H9 (cell line): ENCODE results near the gene MRC2. TPM values are rescaled to one million over a fixed set of nuclear protein-coding genes. Genes with fewer than 3 reads are reported as not detected.

Experiments used
- DNase-seq: peaks from one replicate; pipeline ENCODE4 v3.0.0-alpha.2; 2017
- H2AFZ ChIP-seq: one replicate; pipeline ENCODE4 v1.6.1; 2013; ENCODE audit warnings: mild to moderate bottlenecking, low read length, control low read depth, moderate library complexity
- H2AK5ac ChIP-seq: 2 replicates; pipeline ENCODE4 v1.6.1; 2013; ENCODE audit warnings: low read length, control low read depth, mixed read lengths; ENCODE audit not compliant: insufficient read length
- H2BK120ac ChIP-seq: one replicate; pipeline ENCODE4 v1.6.1; 2013; ENCODE audit warnings: low read depth, mild to moderate bottlenecking, low read length, control low read depth, inconsistent platforms; ENCODE audit not compliant: poor library complexity, severe bottlenecking
- H2BK12ac ChIP-seq: 2 replicates; pipeline ENCODE4 v1.6.1; 2013; ENCODE audit warnings: low read length, control low read depth, mixed read lengths, low read depth; ENCODE audit not compliant: insufficient read length
- H2BK15ac ChIP-seq: 2 replicates; pipeline ENCODE4 v1.6.1; 2013; ENCODE audit warnings: low read depth, low read length, control low read depth
- H2BK20ac ChIP-seq: one replicate; pipeline ENCODE4 v1.6.1; 2013; ENCODE audit warnings: low read depth, mild to moderate bottlenecking, low read length, control low read depth, inconsistent platforms; ENCODE audit not compliant: poor library complexity, severe bottlenecking
- H2BK5ac ChIP-seq: 2 replicates; pipeline ENCODE4 v1.6.1; 2013; ENCODE audit warnings: low read length, control low read depth, mixed read lengths; ENCODE audit not compliant: insufficient read length
- H3K14ac ChIP-seq: 2 replicates; pipeline ENCODE4 v1.6.1; 2013; ENCODE audit warnings: low read length, control low read depth; ENCODE audit not compliant: insufficient read depth
- H3K18ac ChIP-seq: 2 replicates; pipeline ENCODE4 v1.6.1; 2013; ENCODE audit warnings: low read depth, mild to moderate bottlenecking, mixed read lengths, low read length, control low read depth; ENCODE audit not compliant: insufficient read length
- H3K23ac ChIP-seq: 2 replicates; pipeline ENCODE4 v1.6.1; 2013; ENCODE audit warnings: low read length, control low read depth, mixed read lengths, low read depth; ENCODE audit not compliant: insufficient read length
- H3K23me2 ChIP-seq: 2 replicates; pipeline ENCODE4 v1.6.1; 2013; ENCODE audit warnings: low read depth, mild to moderate bottlenecking, mixed read lengths, low read length, control low read depth; ENCODE audit not compliant: insufficient read length, poor library complexity, severe bottlenecking
- H3K27ac ChIP-seq: 2 replicates; pipeline ENCODE4 v1.5.1; 2013; ENCODE audit warnings: low read length, control low read depth, mixed read lengths, low read depth; ENCODE audit not compliant: insufficient read length
- H3K27me3 ChIP-seq: 2 replicates; pipeline ENCODE4 v1.6.1; 2013; ENCODE audit warnings: low read length, control low read depth, inconsistent platforms; ENCODE audit not compliant: insufficient read depth
- H3K4ac ChIP-seq: 2 replicates; pipeline ENCODE4 v1.6.1; 2013; ENCODE audit warnings: low read depth, mild to moderate bottlenecking, control low read depth, inconsistent platforms, low read length, moderate library complexity
- H3K4me1 ChIP-seq: 2 replicates; pipeline ENCODE4 v1.6.1; 2013; ENCODE audit warnings: low read length, control low read depth, inconsistent platforms; ENCODE audit not compliant: insufficient read depth
- H3K4me2 ChIP-seq: 2 replicates; pipeline ENCODE4 v1.6.1; 2013; ENCODE audit warnings: low read length, control low read depth, mixed read lengths; ENCODE audit not compliant: insufficient read length, insufficient read depth
- H3K56ac ChIP-seq: 2 replicates; pipeline ENCODE4 v1.6.1; 2013; ENCODE audit warnings: low read depth, mild to moderate bottlenecking, mixed read lengths, low read length, control low read depth; ENCODE audit not compliant: insufficient read length
- H3K79me1 ChIP-seq: 2 replicates; pipeline ENCODE4 v1.6.1; 2013; ENCODE audit warnings: low read depth, mild to moderate bottlenecking, moderate library complexity, low read length, control low read depth, inconsistent platforms; ENCODE audit not compliant: insufficient read depth, poor library complexity, severe bottlenecking
- H3K79me2 ChIP-seq: 2 replicates; pipeline ENCODE4 v1.6.1; 2013; ENCODE audit warnings: low read length, control low read depth, inconsistent platforms; ENCODE audit not compliant: insufficient read depth
- H3K9ac ChIP-seq: 2 replicates; pipeline ENCODE4 v1.6.1; 2013; ENCODE audit warnings: low read length, control low read depth, mixed read lengths; ENCODE audit not compliant: insufficient read length; ENCODE audit errors: extremely low read depth
- H3K9me3 ChIP-seq: one replicate; pipeline ENCODE4 v1.6.1; 2013; ENCODE audit warnings: low read depth, low read length, inconsistent platforms; ENCODE audit not compliant: control insufficient read depth
- H3T11ph ChIP-seq: one replicate; pipeline ENCODE4 v1.6.1; 2013; ENCODE audit warnings: mild to moderate bottlenecking, low read length, control low read depth, inconsistent platforms
- H4K20me1 ChIP-seq: one replicate; pipeline ENCODE4 v1.6.1; 2013; ENCODE audit not compliant: control insufficient read depth, insufficient read length, insufficient read depth
- H4K5ac ChIP-seq: 2 replicates; pipeline ENCODE4 v1.6.1; 2013; ENCODE audit warnings: low read depth, mild to moderate bottlenecking, mixed read lengths, low read length, control low read depth; ENCODE audit not compliant: insufficient read length
- H4K8ac ChIP-seq: replicated peaks from 2 replicates; pipeline ENCODE4 v1.6.1; 2013; ENCODE audit warnings: low read length, control low read depth, mixed read lengths, low read depth; ENCODE audit not compliant: insufficient read length
- H4K91ac ChIP-seq: 2 replicates; pipeline ENCODE4 v1.6.1; 2013; ENCODE audit warnings: low read depth, mild to moderate bottlenecking, moderate library complexity, mixed read lengths, low read length, control low read depth; ENCODE audit not compliant: insufficient read length
- H3K27ac Mint-ChIP-seq, 3 experiments: 2 replicates in 2 of 3; 3 replicates in 1 of 3; pipeline ENCODE4 v1.8.0; 2020 to 2021; ENCODE audit warnings: mixed read lengths in 3 of 3, mild to moderate bottlenecking in 1 of 3, moderate library complexity in 1 of 3
- H3K27me3 Mint-ChIP-seq: 2 replicates; pipeline ENCODE4 v1.8.0; 2021; ENCODE audit warnings: low read depth, mild to moderate bottlenecking, moderate library complexity, mixed read lengths
- H3K36me3 Mint-ChIP-seq, 3 experiments: 2 replicates in 2 of 3; 3 replicates in 1 of 3; pipeline ENCODE4 v1.8.0; 2020 to 2021; ENCODE audit warnings: low read depth in 3 of 3, mixed read lengths in 3 of 3; ENCODE audit not compliant: insufficient read depth in 1 of 3
- H3K4me1 Mint-ChIP-seq, 2 experiments: 2 replicates each; pipeline ENCODE4 v1.8.0; 2020; ENCODE audit warnings: mixed read lengths in 2 of 2
- H3K4me3 Mint-ChIP-seq, 2 experiments: 2 replicates in 1 of 2; 3 replicates in 1 of 2; pipeline ENCODE4 v1.8.0; 2020 to 2021; ENCODE audit warnings: mild to moderate bottlenecking in 2 of 2, mixed read lengths in 2 of 2, moderate library complexity in 1 of 2
- H3K9me3 Mint-ChIP-seq, 2 experiments: 2 replicates in 1 of 2; 3 replicates in 1 of 2; pipeline ENCODE4 v1.8.0; 2020; ENCODE audit warnings: mild to moderate bottlenecking in 2 of 2, mixed read lengths in 2 of 2, moderate library complexity in 1 of 2
- CTCF ChIP-seq: fragments of 200-600 bp; sonication (generic); conservative IDR thresholded peaks from 3 replicates; pipeline ENCODE4 v1.8.0; 2021; ENCODE audit warnings: antibody characterized with exemption, mild to moderate bottlenecking
- WGBS: extraction: QIAGEN DNeasy Blood & Tissue Kit; methylation state at CpG from one replicate; pipeline ENCODE4 v1.1.7; 2013; ENCODE audit warnings: missing lambda C conversion rate, low lambda C conversion rate, mixed read lengths; ENCODE audit not compliant: insufficient read length; ENCODE audit errors: extremely low coverage; 5-methylcytosine and 5-hydroxymethylcytosine counted together
- total RNA-seq: library from RNA; stranded (reverse); gene quantifications from 2 replicates; pipeline ENCODE4 v1.2.1, GENCODE V29; 2021

MRC2 gene
- total RNA-seq, 1 experiment from 2014 or later = 18.7 TPM

- Histone ChIP-seq H3K18ac (no peak overlapping the region), H2BK20ac (no peak overlapping the region), H3K56ac (no peak overlapping the region), H3K9me3 (no peaks in the 10 kb centered on the region), H4K91ac (no peak overlapping the region), H4K20me1 (no peaks in the 10 kb centered on the region), H2BK5ac (no peak overlapping the region), H2BK15ac (no peak overlapping the region), H3K4me1 (peaks cover 5% of the 10 kb centered on the region), H3K14ac (no peak overlapping the region), H3K4ac (no peak overlapping the region), H3K79me1 (no peaks in the 10 kb centered on the region), H3K23ac (no peak overlapping the region), H3K23me2 (peaks cover 17% of the 10 kb centered on the region), H2AK5ac (no peak overlapping the region), H3K9ac (no peak overlapping the region), H2BK12ac (no peak overlapping the region), H4K8ac (no peak overlapping the region), H3T11ph (no peak overlapping the region), H3K4me2 (no peak overlapping the region), H3K27me3 (no peaks in the 10 kb centered on the region; the same call in 1 of the 2 replicates), H3K27ac (no peak overlapping the region), H3K79me2 (no peaks in the 10 kb centered on the region), H2AFZ (no peak overlapping the region), H2BK120ac (no peak overlapping the region), H4K5ac (no peak overlapping the region)
- no peak for TF ChIP-seq CTCF
- DNase-seq = no peak
- Mint-ChIP-seq H3K4me1 (peaks cover 27 to 32% of the 10 kb centered on the region in 2 experiments), H3K4me3 (no peak overlapping the region), H3K27me3 (peaks cover 36% of the 10 kb centered on the region), H3K9me3 (peaks cover 3 to 6% of the 10 kb centered on the region in 2 experiments; a peak in 3 of 5 replicates), H3K27ac (no peak overlapping the region), H3K36me3 (peaks cover 0 to 7% (median 7%) of the 10 kb centered on the region in 3 experiments; a peak in 5 of 7 replicates)
- no CpG with 5 or more reads among the region's 6 CpGs for WGBS
Observed at GRCh38 chr17:62702746-62703260, 75.3 kb downstream of the MRC2 start.
